HepG2 (cell line): ENCODE data around the gene TMED6. TPM values are rescaled to one million over a fixed set of nuclear protein-coding genes. Genes with fewer than 3 reads are reported as not detected.

Experiments used
- CBX5 ChIP-seq: sonication (generic); formaldehyde crosslinking; IDR thresholded peaks from 2 replicates; pipeline ENCODE4 v1.4.0; 2020; ENCODE audit warnings: missing genetic modification reagents, borderline replicate concordance
- EP300 ChIP-seq, 3 experiments: sonication (generic) in 1 of 3; formaldehyde crosslinking in 1 of 3; IDR thresholded peaks; 2 replicates each; pipeline versions ENCODE4 v1.5.1 to v1.6.1; 2011 to 2020; ENCODE audit warnings: low read depth in 2 of 3, low read length in 2 of 3, borderline replicate concordance in 1 of 3, improper control_type of control experiment in 1 of 3, mild to moderate bottlenecking in 1 of 3, missing genetic modification reagents in 1 of 3, moderate library complexity in 1 of 3
- FOXO1 ChIP-seq: sonication (generic); formaldehyde crosslinking; IDR thresholded peaks from 2 replicates; pipeline ENCODE4 v1.4.0; 2020; ENCODE audit warnings: missing genetic modification reagents
- GABPA ChIP-seq, 2 experiments: IDR thresholded peaks; 2 replicates each; pipeline ENCODE4 v1.6.1; 2011 to 2016; ENCODE audit warnings: low read depth in 2 of 2, low read length in 1 of 2, missing biosample characterization in 1 of 2, missing genetic modification characterization in 1 of 2
- GATAD2A ChIP-seq: IDR thresholded peaks from 2 replicates; pipeline ENCODE4 v1.6.1; 2016
- GMEB1 ChIP-seq: sonication (generic); formaldehyde crosslinking; IDR thresholded peaks from 2 replicates; pipeline ENCODE4 v1.5.1; 2020; ENCODE audit warnings: missing genetic modification reagents, mild to moderate bottlenecking, borderline replicate concordance
- HCFC1 ChIP-seq: fragments of 150-350 bp; IDR thresholded peaks from 2 replicates; pipeline ENCODE4 v1.6.1; 2014; ENCODE audit warnings: low read depth, low read length
- HMG20B ChIP-seq: conservative IDR thresholded peaks from 2 replicates; pipeline ENCODE4 v1.6.1; 2016; ENCODE audit warnings: missing genetic modification reagents, missing compliant biosample characterization
- HNF4A ChIP-seq: sonication (generic); formaldehyde crosslinking; IDR thresholded peaks from 2 replicates; pipeline ENCODE4 v1.4.0; 2020; ENCODE audit warnings: missing genetic modification reagents
- HOXA3 ChIP-seq: sonication (generic); formaldehyde crosslinking; IDR thresholded peaks from 2 replicates; pipeline ENCODE4 v1.5.0; 2020; ENCODE audit warnings: missing genetic modification reagents
- HOXA5 ChIP-seq: sonication (generic); formaldehyde crosslinking; IDR thresholded peaks from 2 replicates; pipeline ENCODE4 v1.4.0; 2020; ENCODE audit warnings: missing genetic modification reagents
- KMT2A ChIP-seq: sonication (generic); formaldehyde crosslinking; IDR thresholded peaks from 2 replicates; pipeline ENCODE4 v1.4.0; 2020; ENCODE audit warnings: missing genetic modification reagents
- NFATC3 ChIP-seq: sonication (generic); formaldehyde crosslinking; IDR thresholded peaks from 2 replicates; pipeline ENCODE4 v1.5.1; 2020; ENCODE audit warnings: mild to moderate bottlenecking, missing genetic modification reagents
- NFE2L2 ChIP-seq: fragments of 150-350 bp; IDR thresholded peaks from 2 replicates; pipeline ENCODE4 v1.6.1; 2014; ENCODE audit warnings: low read length
- PHF8 ChIP-seq: sonication (generic); formaldehyde crosslinking; IDR thresholded peaks from 2 replicates; pipeline ENCODE4 v1.5.0; 2020; ENCODE audit warnings: missing genetic modification reagents
- SNAI1 ChIP-seq: sonication (generic); formaldehyde crosslinking; IDR thresholded peaks from 2 replicates; pipeline ENCODE4 v1.5.0; 2020; ENCODE audit warnings: mild to moderate bottlenecking, missing genetic modification reagents, borderline replicate concordance
- TEAD3 ChIP-seq: optimal IDR thresholded peaks from 2 replicates; pipeline ENCODE3; 2016; ENCODE audit warnings: borderline replicate concordance
- TSC22D2 ChIP-seq: sonication (generic); formaldehyde crosslinking; IDR thresholded peaks from 2 replicates; pipeline ENCODE4 v1.5.1; 2020; ENCODE audit warnings: missing genetic modification reagents, mild to moderate bottlenecking, borderline replicate concordance
- ZNF263 ChIP-seq: sonication (generic); formaldehyde crosslinking; IDR thresholded peaks from 2 replicates; pipeline ENCODE4 v1.4.0; 2020; ENCODE audit warnings: missing genetic modification reagents
- ZNF430 ChIP-seq: sonication (generic); formaldehyde crosslinking; IDR thresholded peaks from 2 replicates; pipeline ENCODE4 v1.9.0; 2021; ENCODE audit warnings: mild to moderate bottlenecking, missing genetic modification reagents
- ZNF446 ChIP-seq: sonication (generic); formaldehyde crosslinking; IDR thresholded peaks from 2 replicates; pipeline ENCODE4 v1.5.0; 2020; ENCODE audit warnings: mild to moderate bottlenecking, missing genetic modification reagents
- ZNF512B ChIP-seq: sonication (generic); formaldehyde crosslinking; IDR thresholded peaks from 2 replicates; pipeline ENCODE4 v1.5.1; 2020; ENCODE audit warnings: missing genetic modification reagents, mild to moderate bottlenecking, borderline replicate concordance
- ZNF839 ChIP-seq: sonication (generic); formaldehyde crosslinking; IDR thresholded peaks from 2 replicates; pipeline ENCODE4 v1.4.0; 2020; ENCODE audit warnings: missing genetic modification reagents, mild to moderate bottlenecking, borderline replicate concordance
- polyA plus RNA-seq, 8 experiments: library from polyadenylated mRNA; depleted of rRNA in 3 of 8; stranded (reverse) in 7 of 8; unstranded in 1 of 8; fragments of >200 nt; fragmentation: Illumina TruSeq in 4 of 8; extraction: Trizol in 4 of 8; gene quantifications; 2 replicates each; pipeline versions ENCODE4 v1.2.1 to v1.2.3, GENCODE V29; 2011 to 2016; ENCODE audit warnings: low read depth in 4 of 8, missing spikeins in 1 of 8, mixed read lengths in 1 of 8; ENCODE audit not compliant: insufficient read depth in 1 of 8
- total RNA-seq, 5 experiments: library from RNA; depleted of rRNA; stranded (reverse); fragments of >200 nt; fragmentation: Illumina TruSeq; extraction: Trizol; gene quantifications; 2 replicates each; pipeline ENCODE4 v1.2.3, GENCODE V29; 2016; ENCODE audit warnings: low read depth in 1 of 5
- TF ChIP-seq, protein P1 (sequence below): sonication (generic); formaldehyde crosslinking; IDR thresholded peaks from 2 replicates; pipeline ENCODE4 v1.8.1; 2023; ENCODE audit warnings: mild to moderate bottlenecking, missing genetic modification reagents

TMED6 gene
- total and polyA plus RNA-seq, 2 of the 13 experiments (the other 11 are each of a cell fraction or from before 2014, with no cell fraction given), result 9.8 to 14.4 TPM

- TF ChIP-seq HCFC1 (peak; percentile 65), NFATC3 (CRISPR knock-in tag) (no peak), ZNF839 (CRISPR knock-in tag) (0 out of 2 replicates have a peak, but pooled peaks have one; percentile 19), TEAD3 (CRISPR knock-in tag) (peak; percentile 42), GMEB1 (peak; percentile 49; the same call in 1 of the 2 replicates), HMG20B (CRISPR knock-in tag) (no peak), EP300 (IDR thresholded peaks at IDR 0.05; ENCODE audit: low read depth in 2 of 2, low read length in 2 of 2) (peak; percentile 14 to 54; a peak in 2 of 4 replicates), EP300 (CRISPR knock-in tag; IDR thresholded peaks at IDR 0.05; ENCODE audit: borderline replicate concordance) (no peak), GABPA (IDR thresholded peaks at IDR 0.05; ENCODE audit: low read depth, low read length) (peak; percentile 62), GABPA (CRISPR knock-in tag; IDR thresholded peaks at IDR 0.05; ENCODE audit: low read depth) (peak; percentile 75), ZNF512B (CRISPR knock-in tag) (no peak), HOXA3 (CRISPR knock-in tag) (peak; percentile 89), ZNF430 (CRISPR knock-in tag) (no peak), KMT2A (CRISPR knock-in tag) (peak; percentile 86), SNAI1 (CRISPR knock-in tag) (no peak), TSC22D2 (CRISPR knock-in tag) (0 out of 2 replicates have a peak, but pooled peaks have one; percentile 11), HNF4A (CRISPR knock-in tag) (peak; percentile 3; the same call in 1 of the 2 replicates), HOXA5 (CRISPR knock-in tag) (peak; percentile 9; the same call in 1 of the 2 replicates), GATAD2A (CRISPR knock-in tag) (peak; percentile 59), FOXO1 (peak; percentile 76; the same call in 1 of the 2 replicates), NFE2L2 (no peak), CBX5 (CRISPR knock-in tag) (no peak), ZNF263 (CRISPR knock-in tag) (no peak), ZNF446 (CRISPR knock-in tag) (no peak; the same call in 1 of the 2 replicates), PHF8 (peak; percentile 88)
- TF ChIP-seq, protein P1, sequence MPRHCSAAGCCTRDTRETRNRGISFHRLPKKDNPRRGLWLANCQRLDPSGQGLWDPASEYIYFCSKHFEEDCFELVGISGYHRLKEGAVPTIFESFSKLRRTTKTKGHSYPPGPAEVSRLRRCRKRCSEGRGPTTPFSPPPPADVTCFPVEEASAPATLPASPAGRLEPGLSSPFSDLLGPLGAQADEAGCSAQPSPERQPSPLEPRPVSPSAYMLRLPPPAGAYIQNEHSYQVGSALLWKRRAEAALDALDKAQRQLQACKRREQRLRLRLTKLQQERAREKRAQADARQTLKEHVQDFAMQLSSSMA, result no peak
Observed at GRCh38 chr16:69310653-69311532, 40.7 kb downstream of the TMED6 start, which contains the start of gene VPS4A (continued).
